Endothelial cell (in vitro differentiated cells): Measurements from ENCODE around the gene PACS1. TPM values are rescaled to one million over a fixed set of nuclear protein-coding genes. Genes with fewer than 3 reads are reported as not detected.
A peak's percentile ranks its signal among the peaks of the same experiment; 100 is the strongest.

ENCODE experiments used
- DNase-seq: peaks from one replicate; pipeline ENCODE4 v3.0.0; 2021; ENCODE audit warnings: low spot score
- H3K27ac Mint-ChIP-seq: one replicate; pipeline ENCODE4 v1.8.0; 2021; ENCODE audit warnings: mixed read lengths, inconsistent platforms; ENCODE audit not compliant: unreplicated experiment
- H3K27me3 Mint-ChIP-seq: one replicate; pipeline ENCODE4 v1.8.0; 2021; ENCODE audit warnings: mild to moderate bottlenecking, moderate library complexity, mixed read lengths, inconsistent platforms; ENCODE audit not compliant: unreplicated experiment
- H3K36me3 Mint-ChIP-seq: one replicate; pipeline ENCODE4 v1.8.0; 2021; ENCODE audit warnings: mild to moderate bottlenecking, low read depth, mixed read lengths, inconsistent platforms; ENCODE audit not compliant: unreplicated experiment
- H3K4me1 Mint-ChIP-seq: one replicate; pipeline ENCODE4 v1.8.0; 2021; ENCODE audit warnings: mild to moderate bottlenecking, mixed read lengths, inconsistent platforms; ENCODE audit not compliant: unreplicated experiment
- H3K4me3 Mint-ChIP-seq: one replicate; pipeline ENCODE4 v1.8.0; 2021; ENCODE audit warnings: mild to moderate bottlenecking, mixed read lengths, inconsistent platforms; ENCODE audit not compliant: unreplicated experiment
- H3K9me3 Mint-ChIP-seq: one replicate; pipeline ENCODE4 v1.8.0; 2021; ENCODE audit warnings: mixed read lengths, inconsistent platforms; ENCODE audit not compliant: unreplicated experiment
- total RNA-seq: library from RNA; stranded (reverse); fragmentation: NEBNext Ultra II Directional; extraction: Animal tissue kit (Norgen Biotek cat#: 25700); gene quantifications from one replicate; pipeline ENCODE4 v1.2.1, GENCODE V29; 2021; ENCODE audit not compliant: unreplicated experiment
- TF ChIP-seq, protein P1 (sequence below): fragments of 200-600 bp; sonication (generic); IDR thresholded peaks from one replicate; pipeline ENCODE4 v1.5.0; 2021; ENCODE audit warnings: antibody characterized with exemption; ENCODE audit not compliant: unreplicated experiment

PACS1 gene
- total RNA-seq, 1 donor from 2014 or later = 114 TPM

DNA sequence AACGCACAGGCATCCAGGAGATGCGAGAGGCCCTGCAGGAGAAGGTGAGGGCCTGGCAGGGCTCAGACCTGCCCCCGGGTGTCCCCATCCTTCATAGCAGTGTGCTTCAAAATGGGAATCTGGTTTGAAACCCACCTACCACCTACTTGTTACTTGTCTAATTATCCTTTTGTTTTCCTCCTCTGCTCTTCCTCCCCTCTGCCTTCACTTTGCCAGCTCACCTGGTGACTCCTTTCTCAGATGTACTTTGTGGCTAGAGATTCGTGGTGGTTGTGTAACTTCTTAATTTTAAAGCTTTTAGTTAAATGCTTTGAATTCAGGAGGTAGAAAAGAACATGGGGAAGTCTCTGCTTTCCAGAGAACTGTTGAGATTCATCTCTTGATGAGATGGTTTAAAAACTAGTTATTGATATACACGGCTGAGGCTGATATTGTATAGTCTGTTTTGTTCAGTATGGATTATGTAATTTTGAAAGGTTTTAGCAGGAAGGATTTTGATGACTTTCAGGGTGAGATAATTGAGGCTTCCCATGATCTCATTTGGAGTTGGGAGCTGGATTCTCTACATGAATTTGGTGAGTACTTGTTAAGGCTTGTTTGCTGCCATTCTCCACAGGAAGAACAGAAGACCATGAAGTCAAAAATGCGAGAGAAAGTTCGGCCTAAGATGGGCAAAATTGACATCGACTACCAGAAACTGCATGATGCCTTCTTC, 9.9 kb upstream of the PACS1 start:
- TF ChIP-seq, protein P1, sequence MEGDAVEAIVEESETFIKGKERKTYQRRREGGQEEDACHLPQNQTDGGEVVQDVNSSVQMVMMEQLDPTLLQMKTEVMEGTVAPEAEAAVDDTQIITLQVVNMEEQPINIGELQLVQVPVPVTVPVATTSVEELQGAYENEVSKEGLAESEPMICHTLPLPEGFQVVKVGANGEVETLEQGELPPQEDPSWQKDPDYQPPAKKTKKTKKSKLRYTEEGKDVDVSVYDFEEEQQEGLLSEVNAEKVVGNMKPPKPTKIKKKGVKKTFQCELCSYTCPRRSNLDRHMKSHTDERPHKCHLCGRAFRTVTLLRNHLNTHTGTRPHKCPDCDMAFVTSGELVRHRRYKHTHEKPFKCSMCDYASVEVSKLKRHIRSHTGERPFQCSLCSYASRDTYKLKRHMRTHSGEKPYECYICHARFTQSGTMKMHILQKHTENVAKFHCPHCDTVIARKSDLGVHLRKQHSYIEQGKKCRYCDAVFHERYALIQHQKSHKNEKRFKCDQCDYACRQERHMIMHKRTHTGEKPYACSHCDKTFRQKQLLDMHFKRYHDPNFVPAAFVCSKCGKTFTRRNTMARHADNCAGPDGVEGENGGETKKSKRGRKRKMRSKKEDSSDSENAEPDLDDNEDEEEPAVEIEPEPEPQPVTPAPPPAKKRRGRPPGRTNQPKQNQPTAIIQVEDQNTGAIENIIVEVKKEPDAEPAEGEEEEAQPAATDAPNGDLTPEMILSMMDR = no peak
- Mint-ChIP-seq H3K4me1 (peaks cover 4% of the 10 kb centered on the region), H3K27ac (no peak overlapping the region), H3K27me3 (peaks cover 1% of the 10 kb centered on the region), H3K9me3 (no peaks in the 10 kb centered on the region), H3K4me3 (peak overlapping the region; percentile 1), H3K36me3 (peaks cover 69% of the 10 kb centered on the region)
- no peak for DNase-seq

- Mint-ChIP-seq H3K4me3 (peak overlapping the region; percentile 32), H3K27ac (peak overlapping the region; percentile 32), H3K4me1 (peaks cover 4% of the 10 kb centered on the region), H3K36me3 (peaks cover 72% of the 10 kb centered on the region), H3K27me3 (peaks cover 1% of the 10 kb centered on the region), H3K9me3 (no peaks in the 10 kb centered on the region)
- TF ChIP-seq, protein P1 = no peak
- DNase-seq = no peak
These were observed 8.8 kb upstream of the PACS1 start for GRCh38 chr11:66061268-66061667.

GRCh38 chr11:66062408-66062807, 7.7 kb upstream of the PACS1 start:
- H3K4me1 Mint-ChIP-seq = no peaks in the 10 kb centered on the region
- no peaks in the 10 kb centered on the region for H3K9me3 Mint-ChIP-seq
- H3K27ac Mint-ChIP-seq = no peak overlapping the region
- DNase-seq = no peak
- peaks cover 72% of the 10 kb centered on the region for H3K36me3 Mint-ChIP-seq
- TF ChIP-seq, protein P1 = no peak
- peaks cover 3% of the 10 kb centered on the region for H3K27me3 Mint-ChIP-seq
- no peak overlapping the region for H3K4me3 Mint-ChIP-seq

DNA sequence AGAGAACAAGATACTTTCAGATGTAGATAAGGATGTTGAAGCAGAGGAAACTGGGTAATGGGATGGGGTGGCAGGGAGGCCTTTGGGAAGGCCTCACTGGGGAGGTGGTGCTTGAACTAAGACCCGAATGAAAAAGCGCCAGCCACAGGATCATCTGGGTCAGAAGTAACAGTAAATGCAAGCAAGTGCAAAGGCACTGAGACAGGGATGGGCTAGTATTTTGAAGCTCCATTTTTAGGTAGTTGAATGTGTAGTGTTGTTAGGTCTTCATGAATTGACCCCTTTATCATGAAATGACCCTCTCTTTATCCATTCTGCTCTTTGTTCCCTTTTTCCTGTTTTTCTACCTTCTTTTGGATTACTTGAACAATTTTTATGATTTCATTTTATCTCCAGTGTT, 6.2 kb upstream of the PACS1 start:
- Mint-ChIP-seq H3K4me3 (peak overlapping the region; percentile 62), H3K27ac (no peak overlapping the region), H3K36me3 (peaks cover 66% of the 10 kb centered on the region), H3K4me1 (peaks cover 8% of the 10 kb centered on the region), H3K27me3 (peaks cover 7% of the 10 kb centered on the region), H3K9me3 (no peaks in the 10 kb centered on the region)
- DNase-seq = no peak
- TF ChIP-seq, protein P1 = no peak

- Mint-ChIP-seq H3K27ac (no peak overlapping the region), H3K4me1 (peaks cover 15% of the 10 kb centered on the region), H3K9me3 (no peaks in the 10 kb centered on the region), H3K36me3 (peaks cover 64% of the 10 kb centered on the region), H3K27me3 (peaks cover 10% of the 10 kb centered on the region), H3K4me3 (no peak overlapping the region)
- TF ChIP-seq, protein P1 = no peak
- DNase-seq = no peak
These were observed 5.5 kb upstream of the PACS1 start for GRCh38 chr11:66064571-66064970.
